ENCODE data around the gene PLCH1. TPM values are rescaled to one million over a fixed set of nuclear protein-coding genes. Genes with fewer than 3 reads are reported as not detected.

The PLCH1 gene
- total and polyA plus RNA-seq, 2 of the 8 experiments (the other 6 are each of a cell fraction or from before 2014, with no cell fraction given) = 5.8 to 17.2 TPM

DNA sequence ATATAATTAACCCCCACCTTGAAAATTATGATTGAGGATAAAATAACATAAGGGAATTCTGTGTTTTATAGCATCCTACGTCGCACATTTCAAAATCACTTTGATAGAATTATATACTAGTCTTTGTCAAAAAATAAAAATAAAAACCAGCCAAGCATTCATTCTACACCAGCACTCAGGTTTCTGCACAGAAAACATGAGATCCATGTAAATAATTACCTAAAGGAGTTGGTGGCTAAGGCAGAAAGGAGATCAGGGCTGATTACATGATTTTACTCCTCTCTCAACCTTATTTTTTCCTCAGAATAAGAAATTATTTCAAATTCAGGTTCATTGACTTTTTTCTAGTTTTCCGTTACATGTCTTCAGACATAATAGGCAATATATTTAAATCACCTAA, 194.5 kb downstream of the PLCH1 start:
- Histone ChIP-seq H4K91ac (replicated peaks; ENCODE audit: insufficient read length, low read length) (no peak overlapping the region), H2BK5ac (ENCODE audit: low read depth, low read length) (no peak overlapping the region), H3K18ac (ENCODE audit: extremely low read depth, low read length) (no peak overlapping the region), H3K9ac (replicated peaks in 1 of 4; ENCODE audit: extremely low read depth in 1 of 4, low read depth in 3 of 4, low read length in 3 of 4) (no peak overlapping the region), H2AFZ (ENCODE audit: low read length) (no peak overlapping the region), H4K5ac (ENCODE audit: insufficient read length, low read depth, low read length) (no peak overlapping the region), H3K4me2 (ENCODE audit: insufficient read depth in 1 of 2, low read depth in 2 of 2, low read length in 2 of 2) (no peak overlapping the region), H2BK20ac (ENCODE audit: low read length) (no peak overlapping the region), H2BK120ac (replicated peaks; ENCODE audit: low read depth, low read length) (no peak overlapping the region), H3K23ac (ENCODE audit: insufficient read length) (no peak overlapping the region), H3K27ac (ENCODE audit: low read depth, low read length) (no peak overlapping the region), H4K8ac (ENCODE audit: extremely low read depth, insufficient read depth, low read length) (no peak overlapping the region), H3K4ac (replicated peaks; ENCODE audit: insufficient read length, low read depth, low read length) (no peak overlapping the region), H4K20me1 (replicated peaks in 1 of 2; ENCODE audit: control insufficient read depth in 1 of 2, insufficient read depth in 2 of 2, low read length in 2 of 2) (no peaks in the 10 kb centered on the region), H3K79me1 (ENCODE audit: low read depth, low read length) (no peaks in the 10 kb centered on the region), H3K4me3 (ENCODE audit: extremely low read depth in 1 of 4, insufficient read depth in 2 of 4, low read depth in 3 of 4, low read length in 4 of 4) (no peak overlapping the region), H2BK15ac (ENCODE audit: low read length) (no peak overlapping the region), H3K4me1 (replicated peaks in 1 of 4; ENCODE audit: control insufficient read depth in 3 of 4, insufficient read depth in 4 of 4, low read length in 3 of 4) (no peaks in the 10 kb centered on the region), H3K14ac (ENCODE audit: insufficient read length) (no peak overlapping the region), H3K9me3 (ENCODE audit: insufficient read depth in 2 of 2, low read depth in 1 of 2, low read length in 1 of 2) (no peaks in the 10 kb centered on the region), H3K56ac (replicated peaks; ENCODE audit: insufficient read length, low read depth, low read length) (no peak overlapping the region), H2BK12ac (ENCODE audit: low read depth, low read length) (no peak overlapping the region), H2AK5ac (ENCODE audit: low read depth, low read length) (no peak overlapping the region), H3K79me2 (ENCODE audit: control insufficient read depth in 1 of 2, insufficient read depth in 2 of 2, low read length in 2 of 2) (no peaks in the 10 kb centered on the region), H3K23me2 (ENCODE audit: low read depth, low read length) (no peaks in the 10 kb centered on the region), H3K36me3 (ENCODE audit: control insufficient read depth in 2 of 4, insufficient read depth in 4 of 4, low read length in 3 of 4) (peaks cover 0 to 12% (median 1%) of the 10 kb centered on the region in 4 experiments; a peak in 4 of 8 replicates), H3K27me3 (replicated peaks in 1 of 4; ENCODE audit: control insufficient read depth in 3 of 4, extremely low read depth in 1 of 4, insufficient read depth in 3 of 4, low read length in 3 of 4) (no peaks in the 10 kb centered on the region)
- ChIA-PET POLR2A (ENCODE audit: partially characterized antibody) (no interaction called here), CTCF (ENCODE audit: partially characterized antibody) (no interaction called here)
- FAIRE-seq = no peak
- 97% methylated on average over 3 of the region's 3 CpGs; no CpG with 5 or more reads in 1 of the 2 experiments for WGBS, 2 experiments (ENCODE audit: extremely low coverage in 1 of 2, insufficient coverage in 1 of 2, insufficient read length in 1 of 2, insufficient replicate concordance in 2 of 2, low coverage in 1 of 2, low lambda C conversion rate in 2 of 2, missing lambda C conversion rate in 1 of 2)
- no peak for DNase-seq (ENCODE audit: low read depth in 1 of 2, low spot score in 2 of 2)
- TF ChIP-seq PHF8 (conservative IDR thresholded peaks at IDR 0.05; ENCODE audit: low read depth, low read length) (no peak), TAF7 (optimal IDR thresholded peaks at IDR 0.05; ENCODE audit: borderline replicate concordance, low read depth, low read length) (no peak), CBX5 (IDR thresholded peaks at IDR 0.05; ENCODE audit: low read depth, low read length) (no peak), KDM1A (IDR thresholded peaks at IDR 0.05; ENCODE audit: borderline replicate concordance, low read length) (no peak), ZNF274 (IDR thresholded peaks at IDR 0.05; ENCODE audit: borderline replicate concordance, extremely low read depth, low read length) (no peak), POLR2AphosphoS5 (IDR thresholded peaks at IDR 0.05; ENCODE audit: low read depth, low read length) (no peak), CHD2 (IDR thresholded peaks at IDR 0.05; ENCODE audit: low read length) (no peak), EGR1 (IDR thresholded peaks at IDR 0.05; ENCODE audit: borderline replicate concordance, low read depth, low read length) (no peak), CHD1 (IDR thresholded peaks at IDR 0.05; ENCODE audit: low read depth, low read length) (no peak), YY1 (IDR thresholded peaks at IDR 0.05; ENCODE audit: low read depth, low read length) (no peak), RNF2 (IDR thresholded peaks at IDR 0.05; ENCODE audit: borderline replicate concordance, low read depth, low read length, missing control alignments, poor library complexity, severe bottlenecking) (no peak), SP4 (IDR thresholded peaks at IDR 0.05; ENCODE audit: low read length) (no peak), CBX8 (IDR thresholded peaks at IDR 0.05; ENCODE audit: borderline replicate concordance, low read depth, low read length) (no peak)
- TF ChIP-seq, protein P1, sequence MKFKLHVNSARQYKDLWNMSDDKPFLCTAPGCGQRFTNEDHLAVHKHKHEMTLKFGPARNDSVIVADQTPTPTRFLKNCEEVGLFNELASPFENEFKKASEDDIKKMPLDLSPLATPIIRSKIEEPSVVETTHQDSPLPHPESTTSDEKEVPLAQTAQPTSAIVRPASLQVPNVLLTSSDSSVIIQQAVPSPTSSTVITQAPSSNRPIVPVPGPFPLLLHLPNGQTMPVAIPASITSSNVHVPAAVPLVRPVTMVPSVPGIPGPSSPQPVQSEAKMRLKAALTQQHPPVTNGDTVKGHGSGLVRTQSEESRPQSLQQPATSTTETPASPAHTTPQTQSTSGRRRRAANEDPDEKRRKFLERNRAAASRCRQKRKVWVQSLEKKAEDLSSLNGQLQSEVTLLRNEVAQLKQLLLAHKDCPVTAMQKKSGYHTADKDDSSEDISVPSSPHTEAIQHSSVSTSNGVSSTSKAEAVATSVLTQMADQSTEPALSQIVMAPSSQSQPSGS (IDR thresholded peaks at IDR 0.05; ENCODE audit: low read length) = no peak

Measured in H1 (cell line).